Endodermal cell (in vitro differentiated cells): ENCODE measurements around the gene MORN4. TPM values are rescaled to one million over a fixed set of nuclear protein-coding genes. Genes with fewer than 3 reads are reported as not detected.

Experiments
- DNase-seq: peaks from one replicate; pipeline ENCODE4 v3.0.0-alpha.2; 2017
- H3K27ac ChIP-seq: 2 replicates; pipeline ENCODE4 v1.5.1; 2013; ENCODE audit warnings: mild to moderate bottlenecking, low read depth, low read length, moderate library complexity
- H3K27me3 ChIP-seq: 2 replicates; pipeline ENCODE4 v1.6.1; 2013; ENCODE audit warnings: mild to moderate bottlenecking, low read length, moderate library complexity; ENCODE audit not compliant: insufficient read depth, control insufficient read depth, poor library complexity, severe bottlenecking
- H3K36me3 ChIP-seq: 2 replicates; pipeline ENCODE4 v1.7.0; 2013; ENCODE audit warnings: mild to moderate bottlenecking, low read length, moderate library complexity; ENCODE audit not compliant: control insufficient read depth, insufficient read depth
- H3K4me1 ChIP-seq: one replicate; pipeline ENCODE4 v1.7.0; 2013; ENCODE audit warnings: low read length; ENCODE audit not compliant: control insufficient read depth, insufficient read depth
- H3K4me3 ChIP-seq: 2 replicates; pipeline ENCODE4 v1.5.1; 2013; ENCODE audit warnings: mild to moderate bottlenecking, low read length, moderate library complexity
- H3K9ac ChIP-seq: 2 replicates; pipeline ENCODE4 v1.6.1; 2013; ENCODE audit warnings: mild to moderate bottlenecking, low read length, moderate library complexity; ENCODE audit not compliant: poor library complexity, severe bottlenecking; ENCODE audit errors: extremely low read depth
- H3K9me3 ChIP-seq: 2 replicates; pipeline ENCODE4 v1.6.1; 2013; ENCODE audit warnings: mild to moderate bottlenecking, low read length, moderate library complexity; ENCODE audit not compliant: control insufficient read depth
- H3K27ac Mint-ChIP-seq: 2 replicates; pipeline ENCODE4 v1.8.0; 2020; ENCODE audit warnings: mixed read lengths
- H3K27me3 Mint-ChIP-seq: 2 replicates; pipeline ENCODE4 v1.8.0; 2021; ENCODE audit warnings: mild to moderate bottlenecking, mixed read lengths; ENCODE audit not compliant: insufficient read depth
- H3K36me3 Mint-ChIP-seq: 2 replicates; pipeline ENCODE4 v1.8.0; 2020; ENCODE audit warnings: low read depth, mixed read lengths
- H3K4me1 Mint-ChIP-seq: 2 replicates; pipeline ENCODE4 v1.8.0; 2020; ENCODE audit warnings: mixed read lengths
- H3K4me3 Mint-ChIP-seq: 2 replicates; pipeline ENCODE4 v1.8.0; 2020; ENCODE audit warnings: mild to moderate bottlenecking, moderate library complexity, mixed read lengths
- H3K9me3 Mint-ChIP-seq: 2 replicates; pipeline ENCODE4 v1.8.0; 2020; ENCODE audit warnings: mild to moderate bottlenecking, mixed read lengths
- WGBS, 2 experiments: methylation state at CpG; one replicate each; pipeline versions ENCODE4 v1.1.5 to v1.1.7; 2013; ENCODE audit warnings: missing lambda C conversion rate in 2 of 2, mixed read lengths in 1 of 2; ENCODE audit not compliant: insufficient coverage in 1 of 2, insufficient read length in 1 of 2; 5-methylcytosine and 5-hydroxymethylcytosine counted together
- total RNA-seq, 2 donors: library from RNA; stranded (reverse); fragmentation: NEBNext Ultra II Directional in 1 of 2; extraction: Animal tissue kit (Norgen Biotek cat#: 25700) in 1 of 2; gene quantifications; 2 replicates in 1 of 2; 3 replicates in 1 of 2; pipeline ENCODE4 v1.2.1, GENCODE V29; 2021
- TF ChIP-seq, protein P1 (sequence below): fragments of 200-600 bp; sonication (generic); conservative IDR thresholded peaks from 2 replicates; pipeline ENCODE4 v1.5.0; 2021; ENCODE audit warnings: antibody characterized with exemption, mild to moderate bottlenecking

Gene MORN4
- total RNA-seq, 2 donors from 2014 or later = 19.0 to 21.3 TPM

DNA sequence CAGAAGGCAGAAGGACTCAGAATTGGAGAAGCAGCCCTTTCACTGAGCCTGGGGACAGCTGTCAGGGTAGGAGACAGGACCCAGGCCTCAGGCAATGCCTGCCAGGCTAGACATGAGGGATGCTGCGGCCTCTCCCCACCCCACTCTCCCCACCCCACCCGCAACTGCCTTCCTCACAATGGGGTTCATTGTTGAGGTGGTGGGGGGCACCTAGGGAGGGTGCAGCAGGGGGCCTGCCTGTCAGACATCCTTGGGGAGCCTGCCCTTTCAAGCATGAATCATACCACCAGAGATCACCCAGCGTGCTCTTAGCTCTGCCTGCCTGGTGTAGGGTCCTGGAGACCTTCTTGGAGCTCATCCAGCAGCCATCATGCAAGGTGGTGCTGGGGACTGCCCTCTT is 43.8 kb downstream of the MORN4 start, which contains the start of gene C10orf62:
Gene C10orf62 (plus strand): TSS at position 243 of the 400 bp plus-strand sequence. CDS start 177 bp downstream, outside the sequence.
- TF ChIP-seq, protein P1, sequence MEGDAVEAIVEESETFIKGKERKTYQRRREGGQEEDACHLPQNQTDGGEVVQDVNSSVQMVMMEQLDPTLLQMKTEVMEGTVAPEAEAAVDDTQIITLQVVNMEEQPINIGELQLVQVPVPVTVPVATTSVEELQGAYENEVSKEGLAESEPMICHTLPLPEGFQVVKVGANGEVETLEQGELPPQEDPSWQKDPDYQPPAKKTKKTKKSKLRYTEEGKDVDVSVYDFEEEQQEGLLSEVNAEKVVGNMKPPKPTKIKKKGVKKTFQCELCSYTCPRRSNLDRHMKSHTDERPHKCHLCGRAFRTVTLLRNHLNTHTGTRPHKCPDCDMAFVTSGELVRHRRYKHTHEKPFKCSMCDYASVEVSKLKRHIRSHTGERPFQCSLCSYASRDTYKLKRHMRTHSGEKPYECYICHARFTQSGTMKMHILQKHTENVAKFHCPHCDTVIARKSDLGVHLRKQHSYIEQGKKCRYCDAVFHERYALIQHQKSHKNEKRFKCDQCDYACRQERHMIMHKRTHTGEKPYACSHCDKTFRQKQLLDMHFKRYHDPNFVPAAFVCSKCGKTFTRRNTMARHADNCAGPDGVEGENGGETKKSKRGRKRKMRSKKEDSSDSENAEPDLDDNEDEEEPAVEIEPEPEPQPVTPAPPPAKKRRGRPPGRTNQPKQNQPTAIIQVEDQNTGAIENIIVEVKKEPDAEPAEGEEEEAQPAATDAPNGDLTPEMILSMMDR = no peak
- Histone ChIP-seq H3K9me3 (no peaks in the 10 kb centered on the region), H3K4me3 (no peak within 1 kb of the TSS), H3K27ac (no peak within 1 kb of the TSS), H3K9ac (no peak within 1 kb of the TSS), H3K4me1 (no peaks in the 10 kb centered on the region), H3K27me3 (no peaks in the 10 kb centered on the region), H3K36me3 (no peaks in the 10 kb centered on the region)
- no peaks in the 10 kb centered on the region for H3K27me3 Mint-ChIP-seq
- WGBS, 2 experiments = 98 to 100% methylated on average over 1 to 2 of the region's 3 CpGs
- H3K9me3 Mint-ChIP-seq = no peaks in the 10 kb centered on the region
- H3K36me3 Mint-ChIP-seq = no peaks in the 10 kb centered on the region
- peaks cover 1% of the 10 kb centered on the region for H3K4me1 Mint-ChIP-seq
- H3K27ac Mint-ChIP-seq = no peak within 1 kb of the TSS
- no peak for DNase-seq
- no peak within 1 kb of the TSS for H3K4me3 Mint-ChIP-seq

DNA sequence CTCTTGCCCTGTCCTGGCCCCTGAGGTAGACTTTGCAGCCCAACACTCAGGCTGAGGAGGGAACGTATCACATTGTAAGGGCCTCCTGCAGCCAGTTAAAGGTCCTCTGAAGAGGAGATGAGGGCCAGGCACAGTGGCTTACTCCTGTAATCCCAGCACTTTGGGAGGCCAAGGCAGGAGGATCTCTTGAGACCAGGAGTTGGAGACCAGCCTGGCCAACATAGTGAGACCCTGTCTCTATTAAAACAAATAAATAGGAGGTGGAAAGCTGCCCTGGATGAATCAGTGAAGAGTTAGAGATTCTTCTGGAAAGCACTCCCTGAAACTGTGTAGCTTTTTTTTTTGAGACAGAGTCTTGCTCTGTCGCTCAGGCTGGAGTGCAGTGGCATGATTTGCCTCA is 46.1 kb downstream of the MORN4 start:
- Histone ChIP-seq H3K36me3 (no peaks in the 10 kb centered on the region), H3K27me3 (no peaks in the 10 kb centered on the region), H3K9me3 (no peaks in the 10 kb centered on the region), H3K27ac (no peak overlapping the region), H3K9ac (no peak overlapping the region), H3K4me1 (no peaks in the 10 kb centered on the region), H3K4me3 (no peak overlapping the region)
- DNase-seq = no peak
- Mint-ChIP-seq H3K27ac (no peak overlapping the region), H3K9me3 (no peaks in the 10 kb centered on the region), H3K27me3 (no peaks in the 10 kb centered on the region), H3K4me1 (peaks cover 3% of the 10 kb centered on the region), H3K4me3 (no peak overlapping the region), H3K36me3 (no peaks in the 10 kb centered on the region)
- 77 to 95% methylated on average over 2 of the region's 2 CpGs for WGBS, 2 experiments
- TF ChIP-seq, protein P1 = no peak

DNA sequence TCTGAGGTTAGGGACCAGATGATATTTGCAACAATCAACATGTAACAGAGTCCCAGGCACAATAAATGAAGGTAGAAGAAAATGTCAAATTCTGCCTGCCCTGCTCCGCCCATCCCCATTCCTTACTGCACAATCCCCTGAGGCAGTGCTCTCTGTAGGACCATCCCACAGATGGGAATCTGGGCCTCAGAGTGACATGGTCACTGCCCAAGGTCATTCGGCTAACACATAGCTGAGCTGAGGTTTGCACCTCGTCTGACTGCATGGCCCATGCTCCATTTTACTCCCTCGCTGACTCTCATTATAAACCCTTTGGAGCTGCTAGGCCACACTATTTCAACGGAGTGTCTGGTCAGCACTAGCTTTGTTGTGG is 47.9 kb downstream of the MORN4 start:
- DNase-seq = no peak
- Histone ChIP-seq H3K4me3 (no peak overlapping the region), H3K9me3 (no peaks in the 10 kb centered on the region), H3K36me3 (no peaks in the 10 kb centered on the region), H3K27me3 (no peaks in the 10 kb centered on the region), H3K9ac (no peak overlapping the region), H3K4me1 (no peaks in the 10 kb centered on the region), H3K27ac (no peak overlapping the region)
- 82 to 93% methylated on average over 3 to 5 of the region's 5 CpGs for WGBS, 2 experiments
- no peaks in the 10 kb centered on the region for H3K9me3 Mint-ChIP-seq
- TF ChIP-seq, protein P1 = no peak
- H3K27ac Mint-ChIP-seq = no peak overlapping the region
- no peaks in the 10 kb centered on the region for H3K27me3 Mint-ChIP-seq
- H3K36me3 Mint-ChIP-seq = no peaks in the 10 kb centered on the region
- H3K4me1 Mint-ChIP-seq = peaks cover 3% of the 10 kb centered on the region
- no peak overlapping the region for H3K4me3 Mint-ChIP-seq
